Measurements from ENCODE around the gene FCRLA.

DNA sequence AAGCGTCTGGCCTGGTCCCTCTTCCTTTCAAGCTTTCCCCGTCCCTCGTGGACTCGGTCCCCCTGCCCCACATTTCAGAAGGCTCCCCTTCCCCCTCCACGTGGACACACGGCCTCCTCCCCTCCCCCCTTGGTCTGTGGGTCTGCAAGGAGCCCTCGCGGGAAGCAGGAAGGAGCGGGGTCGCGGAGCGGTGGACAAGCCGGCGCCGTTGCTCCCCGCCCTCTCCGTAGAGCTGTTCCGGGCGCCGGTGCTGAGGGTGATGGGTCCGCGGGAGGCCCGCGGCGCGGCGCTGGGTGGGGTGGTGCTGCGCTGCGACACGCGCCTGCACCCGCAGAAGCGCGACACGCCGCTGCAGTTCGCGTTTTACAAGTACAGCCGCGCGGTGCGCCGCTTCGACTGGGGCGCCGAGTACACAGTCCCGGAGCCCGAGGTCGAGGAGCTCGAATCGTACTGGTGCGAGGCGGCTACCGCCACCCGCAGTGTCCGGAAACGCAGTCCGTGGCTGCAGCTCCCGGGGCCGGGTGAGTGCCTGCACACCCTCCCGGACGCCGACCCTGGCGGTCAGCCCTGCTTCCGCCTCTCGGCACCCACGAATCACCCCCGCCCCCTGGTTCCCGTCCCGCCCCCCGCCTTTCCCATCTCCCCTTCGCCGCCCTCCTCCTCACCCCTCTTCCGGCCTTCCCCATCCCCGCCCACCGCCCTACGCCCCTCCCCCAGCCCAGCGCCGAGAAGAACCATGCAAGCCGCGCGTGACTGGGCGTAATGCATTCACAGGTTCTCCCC lies 19.6 kb downstream of the FCRLA start:
- TF ChIP-seq, protein P1, sequence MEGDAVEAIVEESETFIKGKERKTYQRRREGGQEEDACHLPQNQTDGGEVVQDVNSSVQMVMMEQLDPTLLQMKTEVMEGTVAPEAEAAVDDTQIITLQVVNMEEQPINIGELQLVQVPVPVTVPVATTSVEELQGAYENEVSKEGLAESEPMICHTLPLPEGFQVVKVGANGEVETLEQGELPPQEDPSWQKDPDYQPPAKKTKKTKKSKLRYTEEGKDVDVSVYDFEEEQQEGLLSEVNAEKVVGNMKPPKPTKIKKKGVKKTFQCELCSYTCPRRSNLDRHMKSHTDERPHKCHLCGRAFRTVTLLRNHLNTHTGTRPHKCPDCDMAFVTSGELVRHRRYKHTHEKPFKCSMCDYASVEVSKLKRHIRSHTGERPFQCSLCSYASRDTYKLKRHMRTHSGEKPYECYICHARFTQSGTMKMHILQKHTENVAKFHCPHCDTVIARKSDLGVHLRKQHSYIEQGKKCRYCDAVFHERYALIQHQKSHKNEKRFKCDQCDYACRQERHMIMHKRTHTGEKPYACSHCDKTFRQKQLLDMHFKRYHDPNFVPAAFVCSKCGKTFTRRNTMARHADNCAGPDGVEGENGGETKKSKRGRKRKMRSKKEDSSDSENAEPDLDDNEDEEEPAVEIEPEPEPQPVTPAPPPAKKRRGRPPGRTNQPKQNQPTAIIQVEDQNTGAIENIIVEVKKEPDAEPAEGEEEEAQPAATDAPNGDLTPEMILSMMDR (conservative IDR thresholded peaks at IDR 0.05; ENCODE audit: low read length): no peak
- no peak for TF ChIP-seq EZH2phosphoT487 (IDR thresholded peaks at IDR 0.05; ENCODE audit: borderline replicate concordance, low read depth, low read length)

Data from OCI-LY7 (cell line).